GM19452 (cell line): ENCODE results near the gene EIF3CL.
A peak's percentile ranks its signal among the peaks of the same experiment; 100 is the strongest.
"Not testable (repeated sequence)": the region's sequence is repeated elsewhere in the genome, so short reads cannot be mapped to it uniquely, and the experiment has no call there.

ENCODE experiments used
- ATAC-seq: cut with Tn5 transposase; IDR thresholded peaks from one replicate; pipeline ENCODE4 v1.9.1; 2021; ENCODE audit not compliant: unreplicated experiment

Gene EIF3CL, protein sequence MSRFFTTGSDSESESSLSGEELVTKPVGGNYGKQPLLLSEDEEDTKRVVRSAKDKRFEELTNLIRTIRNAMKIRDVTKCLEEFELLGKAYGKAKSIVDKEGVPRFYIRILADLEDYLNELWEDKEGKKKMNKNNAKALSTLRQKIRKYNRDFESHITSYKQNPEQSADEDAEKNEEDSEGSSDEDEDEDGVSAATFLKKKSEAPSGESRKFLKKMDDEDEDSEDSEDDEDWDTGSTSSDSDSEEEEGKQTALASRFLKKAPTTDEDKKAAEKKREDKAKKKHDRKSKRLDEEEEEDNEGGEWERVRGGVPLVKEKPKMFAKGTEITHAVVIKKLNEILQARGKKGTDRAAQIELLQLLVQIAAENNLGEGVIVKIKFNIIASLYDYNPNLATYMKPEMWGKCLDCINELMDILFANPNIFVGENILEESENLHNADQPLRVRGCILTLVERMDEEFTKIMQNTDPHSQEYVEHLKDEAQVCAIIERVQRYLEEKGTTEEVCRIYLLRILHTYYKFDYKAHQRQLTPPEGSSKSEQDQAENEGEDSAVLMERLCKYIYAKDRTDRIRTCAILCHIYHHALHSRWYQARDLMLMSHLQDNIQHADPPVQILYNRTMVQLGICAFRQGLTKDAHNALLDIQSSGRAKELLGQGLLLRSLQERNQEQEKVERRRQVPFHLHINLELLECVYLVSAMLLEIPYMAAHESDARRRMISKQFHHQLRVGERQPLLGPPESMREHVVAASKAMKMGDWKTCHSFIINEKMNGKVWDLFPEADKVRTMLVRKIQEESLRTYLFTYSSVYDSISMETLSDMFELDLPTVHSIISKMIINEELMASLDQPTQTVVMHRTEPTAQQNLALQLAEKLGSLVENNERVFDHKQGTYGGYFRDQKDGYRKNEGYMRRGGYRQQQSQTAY

DNA sequence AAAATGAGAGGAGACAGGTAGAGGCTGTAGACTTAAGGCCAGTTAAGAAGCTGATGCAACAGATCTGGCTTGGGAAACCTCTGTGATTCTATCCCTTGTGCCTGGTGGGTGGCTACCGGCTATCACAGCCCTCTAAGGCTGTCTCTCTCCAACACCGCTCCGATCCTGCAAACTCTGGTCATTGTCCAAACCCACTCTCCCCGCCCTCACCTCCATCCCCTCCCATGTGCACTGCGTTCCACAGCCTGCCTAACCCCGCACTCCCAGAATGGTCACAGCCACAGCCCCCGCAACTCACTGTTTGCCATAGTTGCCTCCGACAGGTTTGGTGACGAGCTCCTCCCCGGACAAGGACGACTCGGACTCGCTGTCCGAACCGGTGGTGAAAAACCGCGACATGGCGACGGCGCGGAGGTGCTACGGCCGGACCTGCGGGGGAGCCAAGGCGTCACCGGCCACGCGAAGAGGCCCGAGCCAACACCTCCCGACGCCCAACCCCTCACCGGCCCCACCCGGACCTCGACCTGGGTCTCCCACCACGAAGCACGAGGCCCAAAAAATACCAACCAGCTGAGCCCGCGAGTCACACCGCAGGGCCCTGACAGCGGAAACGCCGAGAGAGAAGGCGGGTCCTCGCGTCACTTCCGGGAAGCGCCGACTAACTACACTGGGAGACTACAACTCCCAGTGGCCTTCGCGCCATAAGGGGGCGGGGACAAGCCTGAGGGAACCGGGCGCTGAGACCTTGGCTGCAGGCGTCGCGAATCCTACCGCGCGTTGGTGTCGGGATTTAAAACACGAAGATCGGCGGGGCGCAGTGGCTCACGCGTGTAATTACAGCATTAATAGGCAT, at the start of gene EIF3CL:
TSS of gene EIF3CL (minus strand) at position 622 of the 853 bp plus-strand sequence. CDS start at position 399, 223 bp downstream.
- peak; percentile 97 for ATAC-seq

DNA sequence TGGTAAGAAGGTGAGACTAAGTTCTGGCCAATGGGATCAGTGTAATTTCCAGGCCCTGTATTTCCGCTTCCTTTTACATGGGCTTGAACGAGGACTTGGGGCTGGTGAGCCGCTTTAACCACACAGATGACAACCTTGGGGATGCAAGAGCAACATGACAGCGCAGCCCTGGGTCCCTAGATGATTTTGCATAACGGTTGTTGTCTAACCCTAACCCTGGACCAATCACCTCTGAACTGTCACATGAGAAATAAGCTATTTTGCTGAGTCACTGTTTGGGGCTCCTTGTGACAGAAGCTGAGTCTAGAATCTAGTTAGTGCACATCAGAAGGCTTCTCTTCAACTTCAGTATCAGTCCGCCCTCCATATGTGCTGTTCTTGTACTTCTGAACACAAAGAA, 43.4 kb upstream of the EIF3CL start:
- not testable (repeated sequence) for ATAC-seq

DNA sequence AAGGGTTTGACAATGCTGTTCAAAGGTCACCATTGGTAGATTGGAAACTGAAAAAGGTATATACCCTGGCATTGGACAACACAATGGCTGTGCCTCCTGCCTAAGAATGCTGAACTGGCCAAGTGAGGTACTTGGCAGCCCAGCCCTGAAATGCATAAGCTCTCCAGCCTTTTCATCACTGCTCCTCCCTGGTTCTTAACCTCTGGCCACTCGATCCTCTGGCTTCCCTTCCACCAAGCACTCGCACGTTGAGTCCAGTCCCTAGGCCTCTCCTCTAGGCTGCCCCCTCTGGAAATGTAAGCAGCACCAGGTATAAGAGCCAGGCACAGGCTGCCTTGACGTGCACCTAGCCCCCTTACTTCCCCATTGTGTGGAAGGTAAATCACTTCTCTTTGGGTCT, 42.7 kb upstream of the EIF3CL start:
- not testable (repeated sequence) for ATAC-seq

DNA sequence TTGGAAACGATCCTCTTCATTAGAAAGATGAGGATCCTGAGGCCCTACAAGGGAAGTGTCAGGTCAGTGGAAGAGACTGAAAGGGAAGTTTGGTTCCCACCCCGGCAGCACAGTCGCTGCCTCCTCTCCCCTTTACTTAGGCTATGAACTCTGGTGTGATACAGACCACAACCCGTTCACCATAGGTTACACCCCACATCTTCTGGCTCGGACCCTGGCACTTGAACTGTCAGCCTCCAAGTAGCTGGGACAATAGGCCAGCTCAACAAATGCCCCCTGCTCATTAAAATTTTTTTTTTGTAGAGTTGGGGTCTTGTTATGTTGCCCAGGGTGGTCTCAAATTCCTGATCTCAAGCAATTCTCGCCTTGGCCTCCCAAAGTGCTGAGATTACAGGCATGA, 40.3 kb upstream of the EIF3CL start:
- ATAC-seq: not testable (repeated sequence)

DNA sequence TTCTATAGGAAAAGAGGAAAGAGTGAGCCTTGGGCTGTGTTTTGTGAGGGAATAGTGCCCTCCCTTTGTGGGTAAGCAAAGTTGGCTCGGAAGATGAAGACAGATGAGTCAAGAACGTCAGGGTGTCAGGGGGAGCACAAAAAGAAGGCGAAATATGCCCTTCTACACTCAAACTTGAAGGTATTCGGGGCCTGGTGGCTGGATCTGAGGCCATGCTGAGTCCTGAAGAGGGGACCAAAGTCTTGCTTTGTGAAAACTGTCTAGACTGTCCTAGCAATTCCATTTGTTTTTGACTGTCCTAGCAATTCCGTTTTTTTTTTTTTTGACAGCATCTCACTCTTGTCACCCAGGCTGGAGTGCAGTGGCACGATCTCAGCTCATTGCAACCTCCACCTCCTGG, 35.3 kb upstream of the EIF3CL start:
- ATAC-seq: not testable (repeated sequence)

DNA sequence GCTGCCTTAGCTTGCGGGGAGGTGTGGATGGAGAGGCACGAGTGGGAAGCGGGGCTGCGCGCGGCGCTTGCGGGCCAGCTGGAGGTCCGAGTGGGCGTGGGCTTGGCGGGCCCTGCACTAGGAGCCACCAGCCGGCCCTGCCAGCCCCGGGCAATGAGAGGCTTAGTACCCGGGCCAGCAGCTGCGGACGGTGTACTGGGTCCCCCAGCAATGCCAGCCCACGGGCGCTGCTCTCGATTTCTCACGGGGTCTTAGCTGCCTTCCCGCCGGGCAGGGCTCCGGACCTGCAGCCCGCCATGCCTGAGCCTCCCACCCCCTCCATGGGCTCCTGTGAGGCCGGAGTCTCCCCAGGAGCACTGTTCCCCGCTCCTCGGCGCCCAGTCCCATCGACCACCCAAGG, 31.7 kb upstream of the EIF3CL start:
- not testable (repeated sequence) for ATAC-seq

DNA sequence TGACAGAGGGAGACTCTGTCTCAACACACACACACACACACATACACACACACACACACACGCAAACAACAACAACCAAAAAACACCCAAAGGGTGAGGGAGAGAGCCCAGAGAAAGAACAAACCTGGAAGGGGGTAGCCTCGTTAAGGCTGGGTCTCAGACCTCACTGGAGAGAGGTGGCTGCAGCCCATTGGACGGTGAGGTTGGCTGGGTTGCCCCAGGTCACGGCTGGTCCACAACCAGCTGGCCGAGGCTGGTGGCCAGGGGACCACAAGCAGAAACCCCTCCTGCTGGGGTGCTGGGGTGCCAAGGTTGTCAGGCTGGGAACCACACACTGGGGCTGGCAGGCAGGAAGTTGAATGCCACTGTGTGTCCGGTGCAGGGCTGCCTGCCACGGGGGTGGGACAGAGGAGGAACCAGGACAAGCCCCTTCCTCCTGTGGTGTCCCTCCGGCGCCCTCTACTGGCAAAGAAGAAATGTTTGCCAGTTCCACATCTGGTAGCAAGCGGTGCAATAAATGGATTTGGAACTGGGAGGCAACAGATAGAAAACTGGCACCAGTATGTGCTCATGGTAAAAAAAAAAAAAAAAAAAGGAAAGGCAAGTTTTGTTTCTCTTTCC, 22.5 kb upstream of the EIF3CL start:
- peak; percentile 70 for ATAC-seq

DNA sequence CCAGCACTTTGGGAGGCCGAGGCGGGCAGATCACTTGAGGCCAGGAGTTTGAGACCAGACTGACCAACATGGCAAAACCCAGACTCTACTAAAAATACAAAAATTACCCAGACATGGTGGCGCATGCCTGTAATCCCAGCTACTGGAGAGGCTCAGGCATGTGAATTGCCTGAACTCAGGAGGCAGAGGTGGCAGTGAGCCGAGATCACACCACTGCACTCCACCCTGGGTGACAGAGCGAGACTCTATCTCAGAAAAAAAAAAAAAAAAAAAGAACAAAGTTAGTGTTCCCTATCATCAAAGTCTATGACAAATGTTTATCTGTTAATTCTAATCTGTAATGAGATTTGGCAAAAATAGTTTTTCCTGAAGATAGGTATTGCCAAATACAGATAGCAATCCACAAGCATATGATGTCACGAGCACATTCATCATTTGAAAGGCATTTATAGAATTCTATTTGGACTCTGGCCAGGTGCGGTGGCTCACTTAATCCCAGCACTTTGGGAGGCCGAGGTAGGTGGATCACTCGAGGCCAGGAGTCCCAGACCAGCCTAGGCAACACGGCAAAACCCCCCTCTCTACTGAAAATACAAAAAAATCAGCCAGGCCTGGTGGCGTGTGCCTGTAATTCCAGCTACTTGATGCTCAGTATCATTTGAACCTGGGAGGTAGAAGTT, 17.6 kb upstream of the EIF3CL start:
- ATAC-seq: not testable (repeated sequence)

DNA sequence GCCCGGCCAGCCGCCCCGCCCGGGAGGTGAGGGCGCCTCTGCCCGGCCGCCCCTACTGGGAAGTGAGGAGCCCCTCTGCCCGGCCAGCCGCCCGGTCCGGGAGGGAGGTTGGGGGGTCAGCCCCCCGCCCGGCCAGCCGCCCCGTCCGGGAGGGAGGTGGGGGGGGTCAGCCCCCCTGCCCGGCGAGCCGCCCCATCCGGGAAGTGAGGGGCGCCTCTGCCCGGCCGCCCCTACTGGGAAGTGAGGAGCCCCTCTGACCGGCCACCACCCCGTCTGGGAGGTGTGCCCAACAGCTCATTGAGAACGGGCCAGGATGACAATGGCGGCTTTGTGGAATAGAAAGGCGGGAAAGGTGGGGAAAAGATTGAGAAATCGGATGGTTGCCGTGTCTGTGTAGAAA, 13.4 kb upstream of the EIF3CL start:
- not testable (repeated sequence) for ATAC-seq

DNA sequence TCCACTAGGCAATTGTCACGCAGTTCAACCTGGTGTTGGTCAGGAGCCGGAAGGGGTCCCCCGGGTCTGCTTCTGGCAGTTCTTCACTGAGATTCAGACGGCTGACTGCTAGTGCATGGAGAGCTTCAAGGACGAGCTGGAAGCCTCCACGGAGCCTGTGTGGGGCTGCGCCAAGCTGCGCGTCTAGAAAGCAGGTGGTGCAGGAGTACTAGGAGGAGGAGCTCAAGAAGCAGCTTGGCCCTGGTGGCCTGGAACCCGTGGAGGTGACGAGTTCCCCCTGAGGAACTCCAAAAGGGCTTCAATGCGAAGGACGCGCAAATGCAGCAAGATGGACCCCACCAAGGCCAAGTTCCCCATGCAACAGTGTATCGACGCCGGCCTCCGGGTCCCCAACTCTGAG, 10.9 kb upstream of the EIF3CL start:
- ATAC-seq: not testable (repeated sequence)

DNA sequence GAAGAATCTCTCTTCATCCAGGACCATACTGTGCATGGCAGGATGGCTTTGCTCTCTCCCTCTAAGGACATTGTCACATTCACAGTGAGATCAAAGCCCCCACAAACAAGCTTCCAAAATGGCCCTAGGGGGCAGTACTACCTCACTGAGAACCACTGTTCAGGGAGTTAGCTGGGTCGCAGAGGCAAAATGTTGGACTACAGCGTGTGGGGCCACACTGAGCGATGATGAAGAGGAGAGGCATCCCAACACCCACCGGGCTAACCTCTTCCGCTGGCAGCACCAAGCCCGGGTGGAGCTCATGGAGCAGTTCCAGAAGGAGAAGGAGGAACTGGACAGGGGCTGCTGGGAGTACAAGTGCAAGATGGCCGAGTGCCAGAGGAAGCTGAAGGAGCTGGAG, 9.9 kb upstream of the EIF3CL start:
- ATAC-seq: not testable (repeated sequence)

DNA sequence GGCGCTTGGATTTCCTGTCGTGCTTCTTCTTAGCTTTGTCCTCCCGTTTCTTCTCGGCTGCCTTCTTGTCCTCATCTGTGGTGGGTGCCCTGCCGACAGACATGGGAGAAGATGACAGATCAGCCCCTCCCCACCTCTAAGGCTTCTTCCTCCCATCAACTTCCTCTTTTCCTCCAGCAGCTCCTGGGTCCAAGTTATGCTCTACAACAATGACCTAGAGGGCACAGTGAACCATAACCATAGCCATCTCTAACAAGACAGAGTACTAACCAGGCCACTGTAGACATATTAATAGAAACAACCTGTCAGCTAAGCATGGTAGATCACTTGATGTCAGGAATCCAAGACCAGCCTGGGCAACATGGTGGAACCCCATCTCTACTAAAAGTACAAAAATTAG, 11.6 kb downstream of the EIF3CL start:
- not testable (repeated sequence) for ATAC-seq

DNA sequence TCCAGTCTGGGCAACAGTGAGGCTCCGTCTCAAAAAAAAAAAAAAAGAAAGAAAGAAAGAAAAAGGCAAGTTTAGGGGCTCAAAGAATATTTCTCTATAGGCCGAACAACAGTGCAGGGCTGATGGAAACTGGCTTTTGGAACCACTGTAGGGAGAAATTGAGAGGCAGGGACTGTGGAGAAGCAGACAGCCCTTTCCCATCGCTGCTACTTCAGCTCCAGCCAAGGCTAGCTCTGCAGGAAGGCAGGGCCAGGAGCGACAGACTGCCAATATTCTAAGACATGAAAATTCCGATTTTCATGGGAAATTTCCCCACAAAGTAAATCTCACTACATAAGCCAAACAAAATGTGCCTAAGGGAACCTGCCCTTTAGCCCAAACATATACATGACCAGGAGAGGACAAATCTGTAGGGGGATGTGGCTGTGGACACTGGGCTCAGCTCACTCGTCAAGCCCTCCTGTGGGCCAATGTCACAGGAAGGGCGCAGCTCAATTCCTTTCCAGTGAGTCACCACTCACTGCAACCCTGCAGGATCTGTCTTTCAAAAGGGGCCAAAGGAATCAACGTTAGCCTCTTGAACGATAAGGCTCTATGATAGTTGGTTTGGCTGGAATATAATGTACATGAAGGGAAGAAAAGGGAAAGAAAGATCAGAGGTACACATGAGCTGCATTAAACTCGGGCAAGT, 21.3 kb downstream of the EIF3CL start:
- ATAC-seq: not testable (repeated sequence)

DNA sequence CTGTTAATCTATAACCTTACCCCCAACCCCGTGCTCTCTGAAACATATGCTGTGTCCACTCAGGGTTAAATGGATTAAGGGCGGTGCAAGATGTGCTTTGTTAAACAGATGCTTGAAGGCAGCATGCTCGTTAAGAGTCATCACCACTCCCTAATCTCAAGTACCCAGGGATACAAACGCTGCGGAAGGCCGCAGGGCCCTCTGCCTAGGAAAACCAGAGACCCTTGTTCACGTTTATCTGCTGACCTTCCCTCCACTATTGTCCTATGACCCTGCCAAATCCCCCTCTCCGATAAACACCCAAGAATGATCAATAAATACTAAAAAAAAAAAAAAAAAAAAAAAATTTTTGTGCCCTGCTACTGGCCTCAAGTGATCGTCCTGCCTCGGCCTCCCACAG, 25.8 kb downstream of the EIF3CL start:
- ATAC-seq: not testable (repeated sequence)

DNA sequence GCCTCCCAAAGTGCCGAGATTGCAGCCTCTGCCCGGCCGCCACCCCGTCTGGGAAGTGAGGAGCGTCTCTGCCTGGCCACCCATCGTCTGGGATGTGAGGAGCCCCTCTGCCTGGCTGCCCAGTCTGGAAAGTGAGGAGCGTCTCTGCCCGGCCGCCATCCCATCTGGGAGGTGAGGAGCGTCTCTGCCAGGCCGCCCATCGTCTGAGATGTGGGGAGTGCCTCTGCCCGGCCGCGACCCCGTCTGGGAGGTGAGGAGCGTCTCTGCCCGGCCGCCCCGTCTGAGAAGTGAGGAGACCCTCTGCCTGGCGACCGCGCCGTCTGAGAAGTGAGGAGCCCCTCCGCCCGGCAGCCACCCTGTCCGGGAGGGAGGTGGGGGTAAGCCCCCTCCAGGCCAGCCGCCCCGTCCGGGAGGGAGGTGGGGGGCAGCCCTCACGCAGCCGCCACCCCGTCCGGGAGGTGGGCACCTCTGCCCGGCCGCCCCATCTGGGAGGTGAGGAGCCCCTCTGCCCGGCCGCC, 26.5 kb downstream of the EIF3CL start:
- not testable (repeated sequence) for ATAC-seq

DNA sequence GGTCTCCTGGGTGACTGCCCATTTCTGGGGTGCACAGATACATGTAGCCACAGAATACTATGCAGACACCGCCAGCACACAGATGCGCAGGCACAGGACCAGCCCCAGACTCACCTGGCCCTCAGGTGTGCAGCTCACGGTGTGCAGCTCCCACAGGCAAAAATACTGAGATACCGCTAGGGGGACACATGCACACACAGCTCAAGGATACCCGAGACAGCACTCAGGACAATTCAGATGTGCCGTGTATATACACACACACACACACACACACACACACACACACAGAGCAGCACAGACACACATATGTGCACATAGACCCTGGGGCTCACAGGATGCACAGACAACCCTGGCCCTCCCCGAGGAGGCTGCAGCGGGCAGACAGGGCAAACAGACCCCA, 28.5 kb downstream of the EIF3CL start:
- ATAC-seq: not testable (repeated sequence)

DNA sequence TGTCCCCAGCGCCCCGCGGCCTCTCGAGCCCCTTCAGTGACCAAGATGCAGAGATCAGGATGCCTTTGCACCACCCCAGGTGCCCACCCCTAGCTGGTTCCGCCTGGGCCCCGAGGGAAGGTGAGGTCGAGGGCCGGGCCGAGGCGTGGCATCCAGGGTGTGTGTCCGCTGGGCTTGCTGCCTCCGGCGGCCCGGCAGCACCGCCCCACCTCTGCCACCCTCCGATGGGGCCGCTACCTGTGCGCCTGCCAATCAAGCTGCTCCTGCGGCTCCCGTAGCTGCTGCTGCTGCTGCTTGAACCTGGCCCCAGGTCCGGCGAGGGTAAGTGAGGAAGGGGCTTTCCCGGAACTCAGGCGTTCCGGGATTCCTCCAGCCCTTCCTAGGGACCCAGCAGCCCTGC, 29.4 kb downstream of the EIF3CL start:
- not testable (repeated sequence) for ATAC-seq

DNA sequence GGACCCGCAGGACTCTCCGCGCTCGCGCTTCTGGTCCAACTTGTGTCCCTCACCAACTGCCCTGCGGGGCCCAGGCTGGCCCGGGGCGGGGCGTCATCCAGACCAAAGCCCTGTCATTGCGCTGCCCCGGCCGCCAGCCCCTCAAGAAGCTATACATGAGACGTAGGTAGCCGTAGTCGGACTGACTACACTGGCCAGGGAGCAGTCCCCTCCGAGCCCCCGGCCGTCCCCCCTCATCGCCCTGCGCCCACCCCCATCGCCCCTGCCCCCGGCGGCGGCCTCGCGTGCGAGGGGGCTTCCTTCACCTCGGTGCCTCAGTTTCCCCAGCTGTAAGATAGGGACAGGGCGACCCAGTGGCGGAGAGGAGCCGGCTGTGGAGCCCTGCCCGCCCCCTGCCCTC, 35.7 kb downstream of the EIF3CL start:
- ATAC-seq: not testable (repeated sequence)
